ENCODE results near the gene PDE4B.

DNA sequence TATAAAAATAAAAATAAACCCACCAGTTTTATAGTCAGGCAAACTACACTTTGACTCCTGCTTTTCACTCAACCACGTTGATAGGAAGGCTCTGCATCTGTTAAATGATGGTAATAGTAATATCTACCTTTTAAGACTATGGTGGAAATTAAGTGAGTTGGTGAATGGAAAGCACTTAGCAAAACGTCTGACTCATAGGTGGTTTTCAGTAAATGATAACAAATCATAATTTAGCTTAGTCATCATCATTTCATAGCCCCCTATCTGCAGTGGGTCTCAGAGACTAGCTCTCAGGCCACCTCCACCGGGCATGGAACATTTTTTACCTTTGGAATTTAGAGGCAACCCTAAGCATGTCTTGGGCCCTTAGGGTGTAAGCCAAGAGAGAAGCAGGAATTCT is 160.0 kb downstream of the PDE4B start:
- TF ChIP-seq, protein P1, sequence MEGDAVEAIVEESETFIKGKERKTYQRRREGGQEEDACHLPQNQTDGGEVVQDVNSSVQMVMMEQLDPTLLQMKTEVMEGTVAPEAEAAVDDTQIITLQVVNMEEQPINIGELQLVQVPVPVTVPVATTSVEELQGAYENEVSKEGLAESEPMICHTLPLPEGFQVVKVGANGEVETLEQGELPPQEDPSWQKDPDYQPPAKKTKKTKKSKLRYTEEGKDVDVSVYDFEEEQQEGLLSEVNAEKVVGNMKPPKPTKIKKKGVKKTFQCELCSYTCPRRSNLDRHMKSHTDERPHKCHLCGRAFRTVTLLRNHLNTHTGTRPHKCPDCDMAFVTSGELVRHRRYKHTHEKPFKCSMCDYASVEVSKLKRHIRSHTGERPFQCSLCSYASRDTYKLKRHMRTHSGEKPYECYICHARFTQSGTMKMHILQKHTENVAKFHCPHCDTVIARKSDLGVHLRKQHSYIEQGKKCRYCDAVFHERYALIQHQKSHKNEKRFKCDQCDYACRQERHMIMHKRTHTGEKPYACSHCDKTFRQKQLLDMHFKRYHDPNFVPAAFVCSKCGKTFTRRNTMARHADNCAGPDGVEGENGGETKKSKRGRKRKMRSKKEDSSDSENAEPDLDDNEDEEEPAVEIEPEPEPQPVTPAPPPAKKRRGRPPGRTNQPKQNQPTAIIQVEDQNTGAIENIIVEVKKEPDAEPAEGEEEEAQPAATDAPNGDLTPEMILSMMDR (IDR thresholded peaks at IDR 0.05 in 2 of 3, conservative IDR thresholded peaks at IDR 0.05 in 1 of 3; ENCODE audit: control insufficient read depth in 2 of 3, extremely low read depth in 1 of 3, insufficient read depth in 1 of 3, low read depth in 3 of 3, low read length in 3 of 3), result no peak
- TF ChIP-seq, protein P2, sequence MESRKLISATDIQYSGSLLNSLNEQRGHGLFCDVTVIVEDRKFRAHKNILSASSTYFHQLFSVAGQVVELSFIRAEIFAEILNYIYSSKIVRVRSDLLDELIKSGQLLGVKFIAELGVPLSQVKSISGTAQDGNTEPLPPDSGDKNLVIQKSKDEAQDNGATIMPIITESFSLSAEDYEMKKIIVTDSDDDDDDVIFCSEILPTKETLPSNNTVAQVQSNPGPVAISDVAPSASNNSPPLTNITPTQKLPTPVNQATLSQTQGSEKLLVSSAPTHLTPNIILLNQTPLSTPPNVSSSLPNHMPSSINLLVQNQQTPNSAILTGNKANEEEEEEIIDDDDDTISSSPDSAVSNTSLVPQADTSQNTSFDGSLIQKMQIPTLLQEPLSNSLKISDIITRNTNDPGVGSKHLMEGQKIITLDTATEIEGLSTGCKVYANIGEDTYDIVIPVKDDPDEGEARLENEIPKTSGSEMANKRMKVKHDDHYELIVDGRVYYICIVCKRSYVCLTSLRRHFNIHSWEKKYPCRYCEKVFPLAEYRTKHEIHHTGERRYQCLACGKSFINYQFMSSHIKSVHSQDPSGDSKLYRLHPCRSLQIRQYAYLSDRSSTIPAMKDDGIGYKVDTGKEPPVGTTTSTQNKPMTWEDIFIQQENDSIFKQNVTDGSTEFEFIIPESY (IDR thresholded peaks at IDR 0.05), result no peak
- TF ChIP-seq RAD21 (IDR thresholded peaks at IDR 0.05; ENCODE audit: insufficient read depth, low read depth, low read length) (no peak), POLR2A (IDR thresholded peaks at IDR 0.05; ENCODE audit: low read depth, low read length) (no peak), SIN3A (IDR thresholded peaks at IDR 0.05; ENCODE audit: low read depth, low read length) (no peak), POLR2AphosphoS5 (IDR thresholded peaks at IDR 0.05; ENCODE audit: low read length) (no peak), HCFC1 (IDR thresholded peaks at IDR 0.05; ENCODE audit: low read length) (no peak), EP300 (IDR thresholded peaks at IDR 0.05; ENCODE audit: borderline replicate concordance in 1 of 2, control insufficient read depth in 1 of 2, low read depth in 2 of 2, low read length in 2 of 2) (no peak), ESRRA (IDR thresholded peaks at IDR 0.05; ENCODE audit: low read length) (no peak)
- TF ChIP-seq, protein P3, sequence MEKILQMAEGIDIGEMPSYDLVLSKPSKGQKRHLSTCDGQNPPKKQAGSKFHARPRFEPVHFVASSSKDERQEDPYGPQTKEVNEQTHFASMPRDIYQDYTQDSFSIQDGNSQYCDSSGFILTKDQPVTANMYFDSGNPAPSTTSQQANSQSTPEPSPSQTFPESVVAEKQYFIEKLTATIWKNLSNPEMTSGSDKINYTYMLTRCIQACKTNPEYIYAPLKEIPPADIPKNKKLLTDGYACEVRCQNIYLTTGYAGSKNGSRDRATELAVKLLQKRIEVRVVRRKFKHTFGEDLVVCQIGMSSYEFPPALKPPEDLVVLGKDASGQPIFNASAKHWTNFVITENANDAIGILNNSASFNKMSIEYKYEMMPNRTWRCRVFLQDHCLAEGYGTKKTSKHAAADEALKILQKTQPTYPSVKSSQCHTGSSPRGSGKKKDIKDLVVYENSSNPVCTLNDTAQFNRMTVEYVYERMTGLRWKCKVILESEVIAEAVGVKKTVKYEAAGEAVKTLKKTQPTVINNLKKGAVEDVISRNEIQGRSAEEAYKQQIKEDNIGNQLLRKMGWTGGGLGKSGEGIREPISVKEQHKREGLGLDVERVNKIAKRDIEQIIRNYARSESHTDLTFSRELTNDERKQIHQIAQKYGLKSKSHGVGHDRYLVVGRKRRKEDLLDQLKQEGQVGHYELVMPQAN (conservative IDR thresholded peaks at IDR 0.05), result no peak

All from GM12878 (cell line).